Epithelial cell of esophagus (primary cell): Measurements from ENCODE around the gene LRP1.

Experiments
- DNase-seq: peaks from one replicate; pipeline ENCODE4 v3.0.0; 2010; ENCODE audit warnings: low read depth
- H3K4me3 ChIP-seq: 2 replicates; pipeline ENCODE4 v1.5.1; 2011; ENCODE audit warnings: mild to moderate bottlenecking, low read length, control low read depth
- CTCF ChIP-seq: IDR thresholded peaks from 2 replicates; pipeline ENCODE4 v1.5.1; 2011; ENCODE audit warnings: low read depth, mild to moderate bottlenecking, low read length, control low read depth, inconsistent platforms; ENCODE audit not compliant: insufficient read depth; ENCODE audit errors: missing control alignments

LRP1 gene

GRCh38 chr12:57250541-57250940 is 122.3 kb downstream of the LRP1 start:
- TF ChIP-seq CTCF = no peak
- no peak for DNase-seq
- H3K4me3 ChIP-seq = no peak overlapping the region

GRCh38 chr12:57250956-57251355 is 122.7 kb downstream of the LRP1 start, which contains the start of gene STAC3:
Gene STAC3, minus strand, starts transcription at chr12:57251187. Its CDS starts 1,551 bp downstream, at chr12:57249636.
- TF ChIP-seq CTCF = no peak
- no peak for DNase-seq
- H3K4me3 ChIP-seq = no peak within 1 kb of the TSS

GRCh38 chr12:57254506-57255280 is 126.4 kb downstream of the LRP1 start:
- no peak for TF ChIP-seq CTCF
- DNase-seq = no peak
- H3K4me3 ChIP-seq = no peak overlapping the region

GRCh38 chr12:57255916-57256315 is 127.6 kb downstream of the LRP1 start:
- H3K4me3 ChIP-seq = no peak overlapping the region
- DNase-seq = no peak
- TF ChIP-seq CTCF = no peak

GRCh38 chr12:57258977-57259970 is 131.0 kb downstream of the LRP1 start:
- no peak for DNase-seq
- no peak overlapping the region for H3K4me3 ChIP-seq
- no peak for TF ChIP-seq CTCF

GRCh38 chr12:57260366-57260765 is 132.1 kb downstream of the LRP1 start:
- H3K4me3 ChIP-seq = no peak overlapping the region
- no peak for TF ChIP-seq CTCF
- no peak for DNase-seq
